GM10847 (cell line): ENCODE measurements around the gene AKAP14.

Experiments
- POLR2A ChIP-seq: IDR thresholded peaks from 2 replicates; pipeline ENCODE4 v1.6.1; 2011; ENCODE audit not compliant: insufficient read length; ENCODE audit errors: extremely low read depth

The AKAP14 gene

GRCh38 chrX:119916310-119916709 is 20.6 kb downstream of the AKAP14 start:
- TF ChIP-seq POLR2A: no peak

DNA sequence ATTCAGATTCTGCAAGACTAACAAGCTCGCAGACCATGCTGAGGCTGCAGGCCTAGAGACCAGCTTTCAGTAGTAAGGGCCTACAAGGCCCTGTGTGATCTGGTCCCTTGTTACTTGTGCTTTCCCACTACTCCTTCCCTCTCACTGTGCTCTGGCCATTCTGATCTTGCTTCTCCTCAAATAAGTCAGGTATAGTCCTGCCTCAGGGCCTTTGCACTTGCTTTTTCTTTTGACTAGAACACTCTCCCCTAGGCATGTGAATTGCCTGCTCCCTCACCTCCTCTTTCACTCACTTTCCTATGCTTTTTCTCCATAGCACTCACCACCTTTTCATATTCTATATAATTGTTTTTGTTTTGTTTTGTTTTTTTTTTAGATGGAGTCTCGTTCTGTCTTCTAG is 22.2 kb downstream of the AKAP14 start:
- no peak for TF ChIP-seq POLR2A

DNA sequence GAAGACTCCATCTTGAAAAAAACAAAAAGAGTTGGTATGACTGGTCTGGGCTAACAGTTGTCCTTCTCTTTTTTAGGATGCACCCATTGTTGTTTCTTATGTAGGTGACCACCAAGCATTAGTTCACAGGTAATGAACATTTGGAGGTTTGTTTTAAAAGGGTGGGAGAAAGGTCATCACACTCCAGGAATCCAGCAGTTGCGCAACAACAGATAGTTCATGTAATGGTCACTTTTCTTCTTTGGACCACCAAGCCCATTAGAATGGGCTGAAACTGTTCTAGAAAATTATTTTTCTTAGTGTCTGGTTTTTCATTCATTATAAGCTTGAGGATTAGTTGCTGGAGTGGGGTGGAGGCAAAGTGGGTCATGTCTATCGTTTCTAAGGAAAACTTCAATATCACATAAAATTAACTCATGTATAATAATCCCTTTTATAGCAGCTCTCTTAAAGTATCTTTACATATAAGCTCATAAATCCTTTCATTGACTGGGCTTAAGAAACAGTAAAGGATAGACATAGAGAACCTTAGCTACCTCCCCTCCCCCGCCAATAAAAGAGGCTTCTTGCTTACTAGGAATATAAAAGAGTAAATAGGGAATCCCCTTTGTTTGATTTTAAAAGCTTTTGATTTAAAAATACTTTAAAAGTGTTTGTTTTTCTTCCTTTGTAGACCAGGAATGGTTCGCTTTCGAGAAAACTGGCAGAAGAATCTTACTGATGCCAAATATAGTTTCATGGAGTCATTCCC is 24.3 kb downstream of the AKAP14 start:
- no peak for TF ChIP-seq POLR2A

DNA sequence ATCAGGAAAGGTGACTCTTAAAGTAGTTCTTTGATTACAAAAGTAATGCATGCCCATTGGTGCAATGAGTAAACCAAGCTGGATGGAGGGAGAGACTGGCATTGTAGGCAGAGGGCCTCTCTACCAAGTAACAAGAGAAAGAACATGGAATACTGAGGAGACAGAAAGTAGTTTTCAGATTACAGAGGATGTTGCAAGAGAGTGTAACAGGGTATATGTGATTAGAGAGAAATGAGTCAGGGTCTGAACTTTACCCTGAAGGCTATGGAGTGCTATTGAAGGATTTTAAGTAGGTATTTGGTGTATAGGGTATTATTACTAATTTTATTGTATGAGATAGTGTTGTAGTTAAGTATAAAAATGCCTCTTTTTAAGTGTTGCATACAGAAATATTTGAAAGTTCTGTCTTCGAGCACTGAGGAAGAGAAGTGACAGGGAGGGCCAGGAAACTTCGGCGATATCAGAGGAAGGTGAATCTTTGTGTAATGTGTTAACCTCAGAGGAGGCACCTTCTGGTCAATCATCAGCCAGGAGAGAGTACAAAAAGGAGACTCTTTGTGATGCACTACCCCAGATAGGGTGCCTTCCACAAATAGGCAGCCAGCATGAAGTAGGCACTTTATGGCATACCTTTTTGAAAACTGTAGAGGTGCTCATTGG is 39.7 kb downstream of the AKAP14 start:
- no peak for TF ChIP-seq POLR2A

- TF ChIP-seq POLR2A: no peak
Measured at GRCh38 chrX:119941336-119941735, 45.6 kb downstream of the AKAP14 start.

DNA sequence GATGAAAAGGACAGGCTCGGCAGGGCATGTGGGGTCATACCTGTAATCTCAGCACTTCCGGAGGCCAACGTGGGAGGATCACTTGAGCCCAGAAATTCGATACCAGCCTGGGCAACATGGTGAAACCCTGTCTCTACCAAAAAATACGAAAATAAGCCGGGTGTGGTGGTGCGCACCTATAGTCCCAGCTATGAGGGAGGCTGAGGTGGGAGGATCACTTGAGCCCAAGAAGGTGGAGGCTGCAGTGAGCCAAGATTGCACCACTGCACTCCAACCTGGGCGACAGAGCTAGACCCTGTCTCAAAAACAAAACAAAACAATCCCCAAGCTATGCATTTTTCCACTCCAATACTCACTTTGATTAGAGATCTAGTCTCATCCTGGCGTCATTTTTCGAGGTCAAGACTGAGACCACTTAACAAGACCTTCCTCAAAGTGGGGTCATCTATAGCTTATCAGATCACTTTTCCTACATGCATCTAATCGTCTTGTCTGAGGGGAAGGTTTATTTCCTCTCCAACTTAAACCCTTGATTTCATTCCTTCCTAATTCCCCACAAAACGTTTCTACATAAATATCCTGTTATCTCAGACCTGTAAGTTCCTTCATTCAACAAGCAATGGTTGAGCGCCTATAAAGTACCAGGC is 46.6 kb downstream of the AKAP14 start:
- TF ChIP-seq POLR2A: no peak

GRCh38 chrX:119942831-119943184 is 47.1 kb downstream of the AKAP14 start:
- no peak for TF ChIP-seq POLR2A

DNA sequence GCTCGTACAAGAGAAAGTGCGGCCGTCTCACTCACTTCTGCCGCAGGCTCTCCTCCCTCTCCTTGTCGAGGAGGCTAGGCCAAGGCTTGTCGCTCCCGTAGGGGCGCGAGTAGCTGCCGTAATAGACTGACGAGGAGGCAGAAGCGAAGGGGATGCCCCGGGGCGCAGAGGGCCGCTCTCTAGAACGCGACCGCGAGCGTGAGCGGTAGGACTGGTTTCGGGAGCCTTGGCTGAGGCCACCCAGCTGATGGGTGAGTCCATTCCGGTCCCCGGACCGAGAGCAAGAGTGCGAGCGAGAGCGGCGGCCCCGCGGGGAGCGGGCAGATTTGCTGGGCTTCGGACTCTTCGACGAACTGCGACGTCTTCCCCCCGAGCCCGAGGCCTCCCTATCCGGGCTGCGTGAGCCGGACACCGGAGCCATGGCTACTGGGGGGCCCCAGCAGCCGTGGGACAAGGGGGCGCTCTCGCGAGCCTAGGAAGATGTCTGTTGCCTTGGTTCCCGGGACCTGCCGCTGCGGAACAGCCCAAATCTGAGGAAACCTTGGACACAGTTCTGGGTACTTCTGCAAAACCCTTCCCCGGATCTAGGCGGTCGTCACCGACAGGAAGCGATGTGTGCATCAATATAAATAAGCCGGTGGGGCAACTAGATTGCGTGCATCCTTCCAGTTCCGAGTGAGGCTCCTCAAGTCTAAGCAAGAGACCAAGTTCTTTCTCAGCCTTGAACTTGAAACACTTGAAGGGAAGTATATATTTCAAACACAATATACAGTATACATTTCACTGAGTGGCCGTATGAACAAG is 47.7 kb downstream of the AKAP14 start, which contains the start of gene NKAP:
TSS of gene NKAP (minus strand) at position 567 of the 804 bp plus-strand sequence. CDS start at position 421, 146 bp downstream.
- peak; percentile 21 for TF ChIP-seq POLR2A

DNA sequence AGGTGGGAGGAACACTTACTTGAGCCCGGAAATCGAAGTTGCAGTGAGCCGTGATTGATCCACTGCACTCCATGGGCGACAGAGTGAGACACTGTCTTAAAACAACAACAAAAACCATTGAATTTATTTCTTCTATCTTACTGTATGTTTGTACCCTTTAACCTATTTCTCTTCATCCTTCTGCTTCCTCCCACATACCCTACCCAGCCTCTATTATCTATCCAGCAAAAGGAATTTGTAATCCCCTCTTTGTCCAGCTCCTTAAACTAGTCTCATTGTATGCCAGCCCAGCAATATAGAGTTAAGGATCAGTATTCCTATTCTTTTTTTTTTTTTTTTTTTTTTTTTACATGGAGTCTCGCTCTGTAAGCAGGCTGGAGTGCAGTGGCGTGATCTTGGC is 49.8 kb downstream of the AKAP14 start:
- TF ChIP-seq POLR2A: no peak

- TF ChIP-seq POLR2A: no peak
Measured at GRCh38 chrX:119948381-119948780, 52.7 kb downstream of the AKAP14 start.

DNA sequence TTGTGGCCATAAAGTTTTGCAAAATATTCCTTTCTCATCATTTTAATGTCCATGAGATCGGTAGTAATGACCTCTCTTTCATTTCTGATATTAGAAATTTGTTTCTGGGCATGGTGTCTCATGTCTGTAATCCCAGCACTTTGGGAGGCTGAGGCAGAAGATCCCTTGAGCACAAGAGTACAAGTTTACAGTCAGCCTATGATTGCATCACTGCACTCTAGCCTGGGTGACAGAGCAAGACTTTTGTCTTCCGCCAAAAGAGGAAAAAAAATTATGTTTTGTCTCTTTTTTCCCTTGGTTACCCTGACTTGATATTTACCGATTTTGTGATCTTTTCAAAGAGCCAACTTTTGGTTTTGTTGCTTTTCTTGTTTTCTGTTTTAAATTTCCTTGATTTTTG is 58.7 kb downstream of the AKAP14 start:
- TF ChIP-seq POLR2A: no peak

DNA sequence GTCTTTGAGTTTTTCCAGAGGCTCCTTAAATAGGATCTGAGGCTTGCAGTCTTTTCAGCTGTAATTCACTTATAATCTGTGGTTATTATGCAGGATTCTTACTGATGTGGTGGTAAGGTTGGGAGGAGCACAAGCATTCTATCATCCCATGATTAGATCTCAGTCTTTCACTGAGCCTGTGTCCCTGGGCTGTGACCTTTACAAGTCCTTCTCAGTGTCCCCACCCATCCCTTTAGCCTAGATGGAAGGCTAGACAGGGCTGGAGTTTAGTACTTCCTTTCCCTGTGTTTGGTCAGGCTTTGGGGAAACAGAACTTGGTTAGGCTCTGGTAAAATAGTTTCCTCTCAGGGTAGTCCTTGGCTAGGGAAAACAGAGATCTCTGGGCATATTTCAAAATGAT is 64.9 kb downstream of the AKAP14 start:
- TF ChIP-seq POLR2A: no peak
